Measurements from ENCODE around the gene PDZD4. TPM values are rescaled to one million over a fixed set of nuclear protein-coding genes. Genes with fewer than 3 reads are reported as not detected.

The PDZD4 gene
- total RNA-seq, 4 donors from 2014 or later, result 20.0 to 48.4 (median 36.9) TPM

GRCh38 chrX:153792368-153792767 is 38.0 kb downstream of the PDZD4 start:
- peak overlapping the region in 2 of 4 donors; percentile 92 to 93 for H3K27ac ChIP-seq (replicated peaks in 1 of 4)
- intact Hi-C loops (cut with DNase I), result no loop called here
- TF ChIP-seq POLR2A (IDR thresholded peaks at IDR 0.05; ENCODE audit: low read depth), result no peak
- TF ChIP-seq, protein P1, sequence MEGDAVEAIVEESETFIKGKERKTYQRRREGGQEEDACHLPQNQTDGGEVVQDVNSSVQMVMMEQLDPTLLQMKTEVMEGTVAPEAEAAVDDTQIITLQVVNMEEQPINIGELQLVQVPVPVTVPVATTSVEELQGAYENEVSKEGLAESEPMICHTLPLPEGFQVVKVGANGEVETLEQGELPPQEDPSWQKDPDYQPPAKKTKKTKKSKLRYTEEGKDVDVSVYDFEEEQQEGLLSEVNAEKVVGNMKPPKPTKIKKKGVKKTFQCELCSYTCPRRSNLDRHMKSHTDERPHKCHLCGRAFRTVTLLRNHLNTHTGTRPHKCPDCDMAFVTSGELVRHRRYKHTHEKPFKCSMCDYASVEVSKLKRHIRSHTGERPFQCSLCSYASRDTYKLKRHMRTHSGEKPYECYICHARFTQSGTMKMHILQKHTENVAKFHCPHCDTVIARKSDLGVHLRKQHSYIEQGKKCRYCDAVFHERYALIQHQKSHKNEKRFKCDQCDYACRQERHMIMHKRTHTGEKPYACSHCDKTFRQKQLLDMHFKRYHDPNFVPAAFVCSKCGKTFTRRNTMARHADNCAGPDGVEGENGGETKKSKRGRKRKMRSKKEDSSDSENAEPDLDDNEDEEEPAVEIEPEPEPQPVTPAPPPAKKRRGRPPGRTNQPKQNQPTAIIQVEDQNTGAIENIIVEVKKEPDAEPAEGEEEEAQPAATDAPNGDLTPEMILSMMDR (IDR thresholded peaks at IDR 0.05), result no peak
- TF ChIP-seq EP300 (IDR thresholded peaks at IDR 0.05), result no peak
- TF ChIP-seq POLR2AphosphoS5 (IDR thresholded peaks at IDR 0.05), result no peak
- H3K4me3 ChIP-seq, result no peak overlapping the region
- H3K27me3 ChIP-seq, result no peaks in the 10 kb centered on the region
- H3K4me1 ChIP-seq, result peaks cover 17 to 60% (median 50%) of the 10 kb centered on the region in 4 donors
- H3K36me3 ChIP-seq, result peaks cover 0 to 42% (median 33%) of the 10 kb centered on the region in 4 donors
- 83% methylated on average over 5 of the region's 6 CpGs for WGBS
- no peak for DNase-seq (ENCODE audit: extremely low spot score)
- peaks cover 0 to 22% (median 0%) of the 10 kb centered on the region in 4 donors for H3K9me3 ChIP-seq

GRCh38 chrX:153791104-153791852 is 39.1 kb downstream of the PDZD4 start:
- TF ChIP-seq, protein P1 (IDR thresholded peaks at IDR 0.05), result no peak
- TF ChIP-seq EP300 (IDR thresholded peaks at IDR 0.05) (no peak), POLR2AphosphoS5 (IDR thresholded peaks at IDR 0.05) (no peak), POLR2A (IDR thresholded peaks at IDR 0.05; ENCODE audit: low read depth) (no peak)
- intact Hi-C loops (cut with DNase I), result no loop called here
- Histone ChIP-seq H3K27me3 (no peaks in the 10 kb centered on the region), H3K4me1 (peaks cover 17 to 49% (median 40%) of the 10 kb centered on the region in 4 donors), H3K27ac (replicated peaks in 1 of 4) (no peak overlapping the region), H3K36me3 (peaks cover 0 to 44% (median 39%) of the 10 kb centered on the region in 4 donors), H3K9me3 (peaks cover 0 to 18% (median 0%) of the 10 kb centered on the region in 4 donors), H3K4me3 (no peak overlapping the region)
- 86% methylated on average over 14 of the region's 17 CpGs for WGBS
- DNase-seq (ENCODE audit: extremely low spot score), result no peak

- Histone ChIP-seq H3K4me1 (peaks cover 11 to 35% (median 27%) of the 10 kb centered on the region in 4 donors), H3K36me3 (peaks cover 0 to 60% (median 53%) of the 10 kb centered on the region in 4 donors), H3K27me3 (no peaks in the 10 kb centered on the region), H3K9me3 (peaks cover 0 to 11% (median 0%) of the 10 kb centered on the region in 4 donors), H3K27ac (replicated peaks in 1 of 4) (no peak overlapping the region), H3K4me3 (no peak overlapping the region)
- TF ChIP-seq POLR2A (IDR thresholded peaks at IDR 0.05; ENCODE audit: low read depth) (no peak), EP300 (IDR thresholded peaks at IDR 0.05) (no peak), POLR2AphosphoS5 (IDR thresholded peaks at IDR 0.05) (no peak)
- TF ChIP-seq, protein P1 (IDR thresholded peaks at IDR 0.05), result no peak
- 88% methylated on average over 11 of the region's 12 CpGs for WGBS
- DNase-seq (ENCODE audit: extremely low spot score), result no peak
- intact Hi-C loops (cut with DNase I), result no loop called here
Observed at GRCh38 chrX:153789654-153790053, 40.7 kb downstream of the PDZD4 start.

DNA sequence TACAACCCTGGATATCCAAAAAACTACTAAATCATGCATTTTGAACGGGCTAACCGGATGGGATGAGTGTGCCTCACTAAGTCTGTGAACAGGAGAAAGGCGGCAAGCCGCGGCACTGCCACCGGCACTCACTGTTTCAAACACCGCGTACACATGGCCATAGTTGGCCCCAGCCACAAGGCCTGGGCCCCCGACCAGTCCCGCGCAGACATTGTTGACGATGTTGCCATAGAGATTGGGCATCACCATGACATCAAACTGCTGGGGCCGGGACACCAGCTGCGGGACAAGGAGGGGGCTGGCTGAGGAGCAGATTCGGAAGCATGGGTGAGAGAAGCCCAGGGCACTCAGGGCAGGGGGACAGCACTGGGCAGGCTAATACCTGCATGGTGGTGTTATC is 43.7 kb downstream of the PDZD4 start:
- WGBS, result 80% methylated on average over 15 of the region's 15 CpGs
- peaks cover 0 to 66% (median 60%) of the 10 kb centered on the region in 4 donors for H3K36me3 ChIP-seq
- H3K9me3 ChIP-seq, result no peaks in the 10 kb centered on the region
- H3K27ac ChIP-seq (replicated peaks in 1 of 4), result no peak overlapping the region
- H3K4me1 ChIP-seq, result peaks cover 0 to 26% (median 10%) of the 10 kb centered on the region in 4 donors
- TF ChIP-seq EP300 (IDR thresholded peaks at IDR 0.05) (no peak), POLR2AphosphoS5 (IDR thresholded peaks at IDR 0.05) (no peak), POLR2A (IDR thresholded peaks at IDR 0.05; ENCODE audit: low read depth) (no peak)
- TF ChIP-seq, protein P1 (IDR thresholded peaks at IDR 0.05), result no peak
- H3K4me3 ChIP-seq, result no peak overlapping the region
- DNase-seq (ENCODE audit: extremely low spot score), result no peak
- intact Hi-C loops (cut with DNase I), result no loop called here
- H3K27me3 ChIP-seq, result no peaks in the 10 kb centered on the region
